GM23338 (cell line): Measurements from ENCODE around the gene HOXD9. TPM values are rescaled to one million over a fixed set of nuclear protein-coding genes. Genes with fewer than 3 reads are reported as not detected.

Experiments
- ATAC-seq: fragments of 200-7000 bp; cut with Tn5 transposase; 3 replicates; pipeline ENCODE4 v1.9.1; 2020
- DNase-seq: peaks from one replicate; pipeline ENCODE4 v3.0.0-alpha.2; 2015; ENCODE audit warnings: low spot score
- H2AFZ ChIP-seq: fragments of 200-600 bp; sonication (generic); 2 replicates; pipeline ENCODE4 v1.8.0; 2016; ENCODE audit warnings: antibody characterized with exemption, mild to moderate bottlenecking, moderate library complexity
- H3F3A ChIP-seq: fragments of 200-600 bp; sonication (generic); replicated peaks from 2 replicates; pipeline ENCODE4 v1.8.0; 2017; ENCODE audit warnings: antibody characterized with exemption, mixed run types, low read depth
- H3K27ac ChIP-seq: fragments of 200-600 bp; sonication (generic); 2 replicates; pipeline ENCODE4 v1.6.1; 2016; ENCODE audit warnings: low read depth
- H3K27me3 ChIP-seq: fragments of 200-600 bp; sonication (generic); 2 replicates; pipeline ENCODE4 v1.8.0; 2016; ENCODE audit warnings: mild to moderate bottlenecking, mixed run types, moderate library complexity; ENCODE audit not compliant: insufficient read depth
- H3K36me3 ChIP-seq: fragments of 200-600 bp; sonication (generic); 2 replicates; pipeline ENCODE4 v1.8.0; 2016; ENCODE audit warnings: mild to moderate bottlenecking; ENCODE audit not compliant: insufficient read depth
- H3K4me1 ChIP-seq: fragments of 200-600 bp; sonication (generic); 2 replicates; pipeline ENCODE4 v1.8.0; 2016; ENCODE audit warnings: mild to moderate bottlenecking, moderate library complexity; ENCODE audit not compliant: insufficient read depth
- H3K4me2 ChIP-seq: fragments of 200-600 bp; sonication (generic); 2 replicates; pipeline ENCODE4 v1.7.1; 2017; ENCODE audit warnings: mixed run types
- H3K4me3 ChIP-seq: fragments of 200-600 bp; sonication (generic); 2 replicates; pipeline ENCODE4 v1.6.1; 2016; ENCODE audit warnings: mixed run types
- H3K79me2 ChIP-seq: fragments of 200-600 bp; sonication (generic); replicated peaks from 2 replicates; pipeline ENCODE4 v1.8.0; 2017; ENCODE audit warnings: mild to moderate bottlenecking; ENCODE audit not compliant: insufficient read depth
- H3K9me2 ChIP-seq: fragments of 200-600 bp; sonication (generic); 2 replicates; pipeline ENCODE4 v1.8.0; 2017; ENCODE audit not compliant: insufficient read depth
- H4K20me1 ChIP-seq: fragments of 200-600 bp; sonication (generic); replicated peaks from 2 replicates; pipeline ENCODE4 v1.8.0; 2017; ENCODE audit warnings: mild to moderate bottlenecking; ENCODE audit not compliant: insufficient read depth
- H3K27ac Mint-ChIP-seq: 2 replicates; pipeline ENCODE4 v1.8.0; 2020; ENCODE audit warnings: inconsistent platforms, mild to moderate bottlenecking, moderate library complexity, mixed read lengths
- H3K27me3 Mint-ChIP-seq: 3 replicates; pipeline ENCODE4 v1.8.0; 2022; ENCODE audit warnings: low read depth, mild to moderate bottlenecking, moderate library complexity, mixed read lengths, inconsistent platforms; ENCODE audit not compliant: insufficient read depth, poor library complexity
- H3K36me3 Mint-ChIP-seq: 3 replicates; pipeline ENCODE4 v1.8.0; 2021; ENCODE audit warnings: low read depth, mild to moderate bottlenecking, inconsistent platforms, moderate library complexity, mixed read lengths
- H3K4me1 Mint-ChIP-seq: 3 replicates; pipeline ENCODE4 v1.8.0; 2020; ENCODE audit warnings: mild to moderate bottlenecking, inconsistent platforms, mixed read lengths
- H3K4me3 Mint-ChIP-seq: 3 replicates; pipeline ENCODE4 v1.8.0; 2021; ENCODE audit warnings: moderate library complexity, mild to moderate bottlenecking, inconsistent platforms, mixed read lengths
- H3K9me3 Mint-ChIP-seq: 3 replicates; pipeline ENCODE4 v1.8.0; 2020; ENCODE audit warnings: moderate library complexity, mild to moderate bottlenecking, inconsistent platforms, mixed read lengths
- CREB1 ChIP-seq: fragments of 250-450 bp; sonication (Bioruptor Pico); IDR thresholded peaks from 2 replicates; pipeline ENCODE4 v1.5.0; 2020; ENCODE audit warnings: low read depth, mild to moderate bottlenecking, moderate library complexity
- CTCF ChIP-seq, 2 experiments: fragments of 200-600 bp in 1 of 2; sonication (generic) in 1 of 2; conservative IDR thresholded peaks; 2 replicates each; pipeline versions ENCODE4 v1.5.1 to v1.6.1; 2016 to 2017; ENCODE audit warnings: antibody characterized with exemption in 2 of 2, low read depth in 2 of 2, mild to moderate bottlenecking in 2 of 2, moderate library complexity in 1 of 2
- ETS1 ChIP-seq: IDR thresholded peaks from 2 replicates; pipeline ENCODE4 v1.6.1; 2016; ENCODE audit warnings: antibody characterized with exemption
- EZH2phosphoT487 ChIP-seq: fragments of 200-600 bp; sonication (generic); IDR thresholded peaks from one replicate; pipeline ENCODE4 v1.8.1; 2018; ENCODE audit warnings: antibody characterized with exemption; ENCODE audit not compliant: unreplicated experiment
- POLR2AphosphoS5 ChIP-seq: IDR thresholded peaks from 2 replicates; pipeline ENCODE4 v1.6.1; 2016; ENCODE audit warnings: antibody characterized with exemption, low read depth
- STAT1 ChIP-seq: IDR thresholded peaks from one replicate; pipeline ENCODE4 v1.6.1; 2016; ENCODE audit warnings: antibody characterized with exemption; ENCODE audit not compliant: unreplicated experiment
- ZNF114 ChIP-seq: fragments of 250-450 bp; sonication (Bioruptor Pico); IDR thresholded peaks from 2 replicates; pipeline ENCODE4 v1.5.0; 2020; ENCODE audit warnings: mild to moderate bottlenecking, moderate library complexity
- polyA plus RNA-seq: library from polyadenylated mRNA; unstranded; fragments of >200 nt; fragmentation: Nextera tagmentation; extraction: Ambion mirVana; gene quantifications from 2 replicates; pipeline ENCODE4 v1.2.1, GENCODE V29; 2016
- total RNA-seq: library from RNA; depleted of rRNA; stranded (reverse); fragments of >200 nt; shearing (Covaris generic); gene quantifications from 2 replicates; pipeline ENCODE4 v1.2.3, GENCODE V29; 2014
- TF ChIP-seq, protein P1 (sequence below): fragments of 250-450 bp; sonication (Bioruptor Pico); IDR thresholded peaks from 2 replicates; pipeline ENCODE4 v1.5.0; 2020; ENCODE audit warnings: mild to moderate bottlenecking, moderate library complexity
- TF ChIP-seq, protein P2 (sequence below): IDR thresholded peaks from one replicate; pipeline ENCODE4 v1.6.1; 2018; ENCODE audit warnings: antibody characterized with exemption; ENCODE audit not compliant: unreplicated experiment

HOXD9 gene
- total and polyA plus RNA-seq, 2 experiments from 2014 or later: not detected

DNA sequence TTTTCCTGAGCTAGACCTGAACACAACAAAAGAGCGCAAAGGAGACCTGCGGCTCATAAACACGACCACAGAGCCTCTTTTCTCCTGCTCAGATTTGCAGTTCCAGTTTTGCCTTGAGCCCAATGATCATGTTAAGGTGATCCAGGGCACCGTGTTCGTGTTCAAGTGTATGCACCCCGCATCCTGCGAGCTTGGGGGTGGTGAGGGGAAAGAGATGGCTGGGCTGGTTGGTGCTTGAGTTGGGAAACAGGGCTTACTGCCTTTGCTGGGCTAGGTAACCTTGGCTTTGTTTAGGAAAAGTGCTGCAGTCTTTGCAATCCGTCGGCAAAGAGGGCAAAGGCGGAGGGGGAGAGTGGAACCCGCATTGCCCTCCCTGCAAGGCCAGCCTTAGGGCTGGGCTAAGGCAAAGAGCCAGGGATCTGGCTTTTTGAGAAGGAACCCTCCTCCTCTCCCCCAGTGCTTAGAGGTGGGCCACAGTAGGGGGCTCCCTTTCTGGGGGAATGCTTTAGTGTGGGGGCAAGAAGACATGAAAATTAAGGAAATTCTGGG lies 4.6 kb upstream of the HOXD9 start:
- H3K4me1 Mint-ChIP-seq: peaks cover 11% of the 10 kb centered on the region
- no peak overlapping the region for H3K4me3 ChIP-seq
- H3K9me3 Mint-ChIP-seq: peaks cover 14% of the 10 kb centered on the region
- peaks cover 100% of the 10 kb centered on the region for H3K27me3 Mint-ChIP-seq
- H2AFZ ChIP-seq: no peak overlapping the region
- TF ChIP-seq CREB1 (no peak), CTCF (conservative IDR thresholded peaks at IDR 0.05; ENCODE audit: low read depth in 2 of 2) (no peak), POLR2AphosphoS5 (no peak), STAT1 (no peak), ETS1 (no peak), ZNF114 (CRISPR knock-in tag) (no peak), EZH2phosphoT487 (no peak)
- TF ChIP-seq, protein P1, sequence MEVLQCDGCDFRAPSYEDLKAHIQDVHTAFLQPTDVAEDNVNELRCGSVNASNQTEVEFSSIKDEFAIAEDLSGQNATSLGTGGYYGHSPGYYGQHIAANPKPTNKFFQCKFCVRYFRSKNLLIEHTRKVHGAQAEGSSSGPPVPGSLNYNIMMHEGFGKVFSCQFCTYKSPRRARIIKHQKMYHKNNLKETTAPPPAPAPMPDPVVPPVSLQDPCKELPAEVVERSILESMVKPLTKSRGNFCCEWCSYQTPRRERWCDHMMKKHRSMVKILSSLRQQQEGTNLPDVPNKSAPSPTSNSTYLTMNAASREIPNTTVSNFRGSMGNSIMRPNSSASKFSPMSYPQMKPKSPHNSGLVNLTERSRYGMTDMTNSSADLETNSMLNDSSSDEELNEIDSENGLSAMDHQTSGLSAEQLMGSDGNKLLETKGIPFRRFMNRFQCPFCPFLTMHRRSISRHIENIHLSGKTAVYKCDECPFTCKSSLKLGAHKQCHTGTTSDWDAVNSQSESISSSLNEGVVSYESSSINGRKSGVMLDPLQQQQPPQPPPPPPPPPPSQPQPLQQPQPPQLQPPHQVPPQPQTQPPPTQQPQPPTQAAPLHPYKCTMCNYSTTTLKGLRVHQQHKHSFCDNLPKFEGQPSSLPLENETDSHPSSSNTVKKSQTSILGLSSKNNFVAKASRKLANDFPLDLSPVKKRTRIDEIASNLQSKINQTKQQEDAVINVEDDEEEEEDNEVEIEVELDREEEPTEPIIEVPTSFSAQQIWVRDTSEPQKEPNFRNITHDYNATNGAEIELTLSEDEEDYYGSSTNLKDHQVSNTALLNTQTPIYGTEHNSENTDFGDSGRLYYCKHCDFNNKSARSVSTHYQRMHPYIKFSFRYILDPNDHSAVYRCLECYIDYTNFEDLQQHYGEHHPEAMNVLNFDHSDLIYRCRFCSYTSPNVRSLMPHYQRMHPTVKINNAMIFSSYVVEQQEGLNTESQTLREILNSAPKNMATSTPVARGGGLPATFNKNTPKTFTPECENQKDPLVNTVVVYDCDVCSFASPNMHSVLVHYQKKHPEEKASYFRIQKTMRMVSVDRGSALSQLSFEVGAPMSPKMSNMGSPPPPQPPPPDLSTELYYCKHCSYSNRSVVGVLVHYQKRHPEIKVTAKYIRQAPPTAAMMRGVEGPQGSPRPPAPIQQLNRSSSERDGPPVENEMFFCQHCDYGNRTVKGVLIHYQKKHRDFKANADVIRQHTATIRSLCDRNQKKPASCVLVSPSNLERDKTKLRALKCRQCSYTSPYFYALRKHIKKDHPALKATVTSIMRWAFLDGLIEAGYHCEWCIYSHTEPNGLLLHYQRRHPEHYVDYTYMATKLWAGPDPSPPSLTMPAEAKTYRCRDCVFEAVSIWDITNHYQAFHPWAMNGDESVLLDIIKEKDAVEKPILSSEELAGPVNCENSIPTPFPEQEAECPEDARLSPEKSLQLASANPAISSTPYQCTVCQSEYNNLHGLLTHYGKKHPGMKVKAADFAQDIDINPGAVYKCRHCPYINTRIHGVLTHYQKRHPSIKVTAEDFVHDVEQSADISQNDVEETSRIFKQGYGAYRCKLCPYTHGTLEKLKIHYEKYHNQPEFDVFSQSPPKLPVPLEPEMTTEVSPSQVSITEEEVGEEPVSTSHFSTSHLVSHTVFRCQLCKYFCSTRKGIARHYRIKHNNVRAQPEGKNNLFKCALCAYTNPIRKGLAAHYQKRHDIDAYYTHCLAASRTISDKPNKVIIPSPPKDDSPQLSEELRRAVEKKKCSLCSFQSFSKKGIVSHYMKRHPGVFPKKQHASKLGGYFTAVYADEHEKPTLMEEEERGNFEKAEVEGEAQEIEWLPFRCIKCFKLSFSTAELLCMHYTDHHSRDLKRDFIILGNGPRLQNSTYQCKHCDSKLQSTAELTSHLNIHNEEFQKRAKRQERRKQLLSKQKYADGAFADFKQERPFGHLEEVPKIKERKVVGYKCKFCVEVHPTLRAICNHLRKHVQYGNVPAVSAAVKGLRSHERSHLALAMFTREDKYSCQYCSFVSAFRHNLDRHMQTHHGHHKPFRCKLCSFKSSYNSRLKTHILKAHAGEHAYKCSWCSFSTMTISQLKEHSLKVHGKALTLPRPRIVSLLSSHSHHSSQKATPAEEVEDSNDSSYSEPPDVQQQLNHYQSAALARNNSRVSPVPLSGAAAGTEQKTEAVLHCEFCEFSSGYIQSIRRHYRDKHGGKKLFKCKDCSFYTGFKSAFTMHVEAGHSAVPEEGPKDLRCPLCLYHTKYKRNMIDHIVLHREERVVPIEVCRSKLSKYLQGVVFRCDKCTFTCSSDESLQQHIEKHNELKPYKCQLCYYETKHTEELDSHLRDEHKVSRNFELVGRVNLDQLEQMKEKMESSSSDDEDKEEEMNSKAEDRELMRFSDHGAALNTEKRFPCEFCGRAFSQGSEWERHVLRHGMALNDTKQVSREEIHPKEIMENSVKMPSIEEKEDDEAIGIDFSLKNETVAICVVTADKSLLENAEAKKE (CRISPR knock-in tag): no peak
- TF ChIP-seq, protein P2, sequence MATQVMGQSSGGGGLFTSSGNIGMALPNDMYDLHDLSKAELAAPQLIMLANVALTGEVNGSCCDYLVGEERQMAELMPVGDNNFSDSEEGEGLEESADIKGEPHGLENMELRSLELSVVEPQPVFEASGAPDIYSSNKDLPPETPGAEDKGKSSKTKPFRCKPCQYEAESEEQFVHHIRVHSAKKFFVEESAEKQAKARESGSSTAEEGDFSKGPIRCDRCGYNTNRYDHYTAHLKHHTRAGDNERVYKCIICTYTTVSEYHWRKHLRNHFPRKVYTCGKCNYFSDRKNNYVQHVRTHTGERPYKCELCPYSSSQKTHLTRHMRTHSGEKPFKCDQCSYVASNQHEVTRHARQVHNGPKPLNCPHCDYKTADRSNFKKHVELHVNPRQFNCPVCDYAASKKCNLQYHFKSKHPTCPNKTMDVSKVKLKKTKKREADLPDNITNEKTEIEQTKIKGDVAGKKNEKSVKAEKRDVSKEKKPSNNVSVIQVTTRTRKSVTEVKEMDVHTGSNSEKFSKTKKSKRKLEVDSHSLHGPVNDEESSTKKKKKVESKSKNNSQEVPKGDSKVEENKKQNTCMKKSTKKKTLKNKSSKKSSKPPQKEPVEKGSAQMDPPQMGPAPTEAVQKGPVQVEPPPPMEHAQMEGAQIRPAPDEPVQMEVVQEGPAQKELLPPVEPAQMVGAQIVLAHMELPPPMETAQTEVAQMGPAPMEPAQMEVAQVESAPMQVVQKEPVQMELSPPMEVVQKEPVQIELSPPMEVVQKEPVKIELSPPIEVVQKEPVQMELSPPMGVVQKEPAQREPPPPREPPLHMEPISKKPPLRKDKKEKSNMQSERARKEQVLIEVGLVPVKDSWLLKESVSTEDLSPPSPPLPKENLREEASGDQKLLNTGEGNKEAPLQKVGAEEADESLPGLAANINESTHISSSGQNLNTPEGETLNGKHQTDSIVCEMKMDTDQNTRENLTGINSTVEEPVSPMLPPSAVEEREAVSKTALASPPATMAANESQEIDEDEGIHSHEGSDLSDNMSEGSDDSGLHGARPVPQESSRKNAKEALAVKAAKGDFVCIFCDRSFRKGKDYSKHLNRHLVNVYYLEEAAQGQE: no peak
- no peak overlapping the region for H3K27ac ChIP-seq
- no peaks in the 10 kb centered on the region for H3K9me2 ChIP-seq
- no peaks in the 10 kb centered on the region for H3K79me2 ChIP-seq
- H3F3A ChIP-seq: peaks cover 48% of the 10 kb centered on the region
- peaks cover 8% of the 10 kb centered on the region; the same call in 2 of the 3 replicates for H3K36me3 Mint-ChIP-seq
- peaks cover 26% of the 10 kb centered on the region for H4K20me1 ChIP-seq
- no peak overlapping the region for H3K4me3 Mint-ChIP-seq
- H3K4me1 ChIP-seq: peaks cover 44% of the 10 kb centered on the region
- no peak overlapping the region for H3K27ac Mint-ChIP-seq
- no peak for ATAC-seq
- no peaks in the 10 kb centered on the region for H3K36me3 ChIP-seq
- no peak for DNase-seq
- no peak overlapping the region for H3K4me2 ChIP-seq
- peaks cover 100% of the 10 kb centered on the region for H3K27me3 ChIP-seq
